Activated naive CD4-positive, alpha-beta T cell treated with Interleukin-2 at 50 U/mL for 16 hours (primary cell): ENCODE measurements around the gene CSK.
A peak's percentile ranks its signal among the peaks of the same experiment; 100 is the strongest.

Experiments used
- DNase-seq: peaks from one replicate; pipeline ENCODE4 v3.0.0-alpha.2; 2020

The CSK gene

GRCh38 chr15:74781431-74782258, at the start of gene CSK:
Gene CSK, plus strand, starts transcription at chr15:74782080. Its CDS starts 16,218 bp downstream, at chr15:74798298.
- peak; percentile 78 for DNase-seq

GRCh38 chr15:74732846-74733245, 49.0 kb upstream of the CSK start:
- no peak for DNase-seq

GRCh38 chr15:74733269-74733668, 48.6 kb upstream of the CSK start:
- no peak for DNase-seq

GRCh38 chr15:74735305-74735704, 46.6 kb upstream of the CSK start:
- DNase-seq, result no peak

- DNase-seq, result peak; percentile 9
Observed at GRCh38 chr15:74738239-74738638, 43.6 kb upstream of the CSK start.

GRCh38 chr15:74742422-74742821, 39.5 kb upstream of the CSK start:
- DNase-seq, result no peak

GRCh38 chr15:74746389-74746788, 35.5 kb upstream of the CSK start:
- no peak for DNase-seq

GRCh38 chr15:74748322-74748946, 33.4 kb upstream of the CSK start, which contains the start of gene CYP1A2:
Gene CYP1A2, plus strand, starts transcription at chr15:74748845. Its CDS starts 894 bp downstream, at chr15:74749739.
- DNase-seq, result no peak

GRCh38 chr15:74749832-74750231, 32.0 kb upstream of the CSK start:
- no peak for DNase-seq

- no peak for DNase-seq
Observed at GRCh38 chr15:74750751-74751150, 31.1 kb upstream of the CSK start.

GRCh38 chr15:74752011-74752410, 29.9 kb upstream of the CSK start:
- DNase-seq, result no peak

- no peak for DNase-seq
Observed at GRCh38 chr15:74752531-74752930, 29.3 kb upstream of the CSK start.

GRCh38 chr15:74754593-74755215, 27.2 kb upstream of the CSK start:
- DNase-seq, result no peak

- no peak for DNase-seq
Observed at GRCh38 chr15:74758736-74759135, 23.1 kb upstream of the CSK start.

GRCh38 chr15:74762791-74763150, 19.1 kb upstream of the CSK start:
- DNase-seq, result no peak

GRCh38 chr15:74763416-74763815, 18.5 kb upstream of the CSK start:
- no peak for DNase-seq

- no peak for DNase-seq
Observed at GRCh38 chr15:74767167-74768098, 14.4 kb upstream of the CSK start.

- DNase-seq, result no peak
Observed at GRCh38 chr15:74768099-74768770, 13.6 kb upstream of the CSK start.

- peak; percentile 68 for DNase-seq
Observed at GRCh38 chr15:74768771-74769342, 13.0 kb upstream of the CSK start.

- no peak for DNase-seq
Observed at GRCh38 chr15:74769463-74770025, 12.3 kb upstream of the CSK start.

GRCh38 chr15:74770211-74770903, 11.5 kb upstream of the CSK start:
- DNase-seq, result no peak
